OCI-LY3 (cell line): ENCODE data around the gene PRDM2.

Experiments used
- H2AFZ ChIP-seq: fragments of 200-600, 300-600 bp; shearing (Covaris generic); 2 replicates; pipeline ENCODE4 v1.6.0; 2014; ENCODE audit warnings: antibody characterized with exemption, low read depth, low read length
- H3K27ac ChIP-seq: fragments of 200-600, 300-600 bp; sonication (generic); 2 replicates; pipeline ENCODE4 v1.5.1; 2014; ENCODE audit warnings: mild to moderate bottlenecking, low read length, moderate library complexity, mixed read lengths
- H3K27me3 ChIP-seq: fragments of 200-600, 300-600 bp; sonication (generic); 2 replicates; pipeline ENCODE4 v1.6.1; 2014; ENCODE audit warnings: low read depth, low read length, mixed read lengths
- H3K36me3 ChIP-seq: fragments of 200-600, 300-600 bp; sonication (generic); replicated peaks from 2 replicates; pipeline ENCODE3; 2014; ENCODE audit warnings: low read depth, low read length, mixed read lengths
- H3K4me1 ChIP-seq: fragments of 300-600, 200-600 bp; sonication (generic); 2 replicates; pipeline ENCODE4 v1.6.1; 2014; ENCODE audit warnings: low read length, mixed read lengths
- H3K4me2 ChIP-seq: fragments of 200-600, 300-600 bp; sonication (generic); 2 replicates; pipeline ENCODE4 v1.6.1; 2014; ENCODE audit warnings: low read length, mixed read lengths
- H3K4me3 ChIP-seq: fragments of 300-600, 200-600 bp; sonication (generic); 2 replicates; pipeline ENCODE4 v1.5.1; 2014; ENCODE audit warnings: antibody characterized with exemption, mild to moderate bottlenecking, low read length, moderate library complexity
- H3K79me2 ChIP-seq: fragments of 300-600, 200-600 bp; shearing (Covaris generic); 2 replicates; pipeline ENCODE4 v1.6.1; 2014; ENCODE audit warnings: mild to moderate bottlenecking, low read length, mixed read lengths
- H3K9ac ChIP-seq: fragments of 300-600, 200-600 bp; shearing (Covaris generic); 2 replicates; pipeline ENCODE4 v1.6.0; 2014; ENCODE audit warnings: mild to moderate bottlenecking, low read length, moderate library complexity
- H3K9me3 ChIP-seq: fragments of 200-600, 300-600 bp; shearing (Covaris generic); 2 replicates; pipeline ENCODE4 v1.6.1; 2014; ENCODE audit warnings: low read length, mixed read lengths; ENCODE audit not compliant: insufficient read depth
- H4K20me1 ChIP-seq: fragments of 200-600, 300-600 bp; sonication (generic); 2 replicates; pipeline ENCODE4 v1.6.1; 2016; ENCODE audit warnings: low read length, mixed read lengths; ENCODE audit not compliant: insufficient read depth
- CTCF ChIP-seq: fragments of 200-600, 300-600 bp; sonication (generic); IDR thresholded peaks from 2 replicates; pipeline ENCODE4 v1.5.1; 2014; ENCODE audit warnings: antibody characterized with exemption, low read length, low read depth
- EZH2phosphoT487 ChIP-seq: fragments of 200-600 bp; shearing (Covaris generic); IDR thresholded peaks from 2 replicates; pipeline ENCODE4 v1.6.1; 2018; ENCODE audit warnings: antibody characterized with exemption, mixed run types, low read depth

The PRDM2 gene

GRCh38 chr1:13830170-13830569 is 130.2 kb downstream of the PRDM2 start:
- no peak for TF ChIP-seq EZH2phosphoT487
- TF ChIP-seq CTCF = no peak
- Histone ChIP-seq H3K9me3 (no peaks in the 10 kb centered on the region), H4K20me1 (no peaks in the 10 kb centered on the region), H3K4me2 (no peak overlapping the region), H3K36me3 (no peaks in the 10 kb centered on the region), H3K4me3 (no peak overlapping the region), H3K4me1 (no peaks in the 10 kb centered on the region), H3K27ac (no peak overlapping the region), H3K9ac (no peak overlapping the region), H3K79me2 (no peaks in the 10 kb centered on the region), H2AFZ (no peak overlapping the region), H3K27me3 (no peaks in the 10 kb centered on the region)

- Histone ChIP-seq H3K27ac (no peak overlapping the region), H3K9me3 (no peaks in the 10 kb centered on the region), H3K79me2 (no peaks in the 10 kb centered on the region), H3K4me1 (no peaks in the 10 kb centered on the region), H3K4me3 (no peak overlapping the region), H3K36me3 (no peaks in the 10 kb centered on the region), H3K4me2 (no peak overlapping the region), H2AFZ (no peak overlapping the region), H3K9ac (no peak overlapping the region), H4K20me1 (no peaks in the 10 kb centered on the region), H3K27me3 (no peaks in the 10 kb centered on the region)
- no peak for TF ChIP-seq EZH2phosphoT487
- no peak for TF ChIP-seq CTCF
Measured at GRCh38 chr1:13830616-13831280, 130.8 kb downstream of the PRDM2 start.

GRCh38 chr1:13832100-13832499 is 132.1 kb downstream of the PRDM2 start:
- Histone ChIP-seq H3K9ac (no peak overlapping the region), H3K27me3 (no peaks in the 10 kb centered on the region), H3K4me1 (no peaks in the 10 kb centered on the region), H3K27ac (no peak overlapping the region), H3K4me3 (no peak overlapping the region), H2AFZ (no peak overlapping the region), H3K79me2 (no peaks in the 10 kb centered on the region), H3K4me2 (no peak overlapping the region), H4K20me1 (no peaks in the 10 kb centered on the region), H3K36me3 (no peaks in the 10 kb centered on the region), H3K9me3 (no peaks in the 10 kb centered on the region)
- no peak for TF ChIP-seq EZH2phosphoT487
- no peak for TF ChIP-seq CTCF

GRCh38 chr1:13832536-13832935 is 132.5 kb downstream of the PRDM2 start:
- H3K4me2 ChIP-seq = no peak overlapping the region
- H3K27ac ChIP-seq = no peak overlapping the region
- no peak overlapping the region for H3K9ac ChIP-seq
- H2AFZ ChIP-seq = no peak overlapping the region
- H3K4me1 ChIP-seq = no peaks in the 10 kb centered on the region
- TF ChIP-seq EZH2phosphoT487 (no peak), CTCF (no peak)
- H4K20me1 ChIP-seq = no peaks in the 10 kb centered on the region
- no peaks in the 10 kb centered on the region for H3K36me3 ChIP-seq
- H3K4me3 ChIP-seq = no peak overlapping the region
- no peaks in the 10 kb centered on the region for H3K27me3 ChIP-seq
- H3K79me2 ChIP-seq = no peaks in the 10 kb centered on the region
- no peaks in the 10 kb centered on the region for H3K9me3 ChIP-seq
